OCI-LY3 (cell line): ENCODE measurements around the gene UBAP2L.
"Not testable (repeated sequence)": the region's sequence is repeated elsewhere in the genome, so short reads cannot be mapped to it uniquely, and the experiment has no call there.

Experiments
- CTCF ChIP-seq: fragments of 200-600, 300-600 bp; sonication (generic); IDR thresholded peaks from 2 replicates; pipeline ENCODE4 v1.5.1; 2014; ENCODE audit warnings: antibody characterized with exemption, low read length, low read depth
- EZH2phosphoT487 ChIP-seq: fragments of 200-600 bp; shearing (Covaris generic); IDR thresholded peaks from 2 replicates; pipeline ENCODE4 v1.6.1; 2018; ENCODE audit warnings: antibody characterized with exemption, mixed run types, low read depth

- not testable (repeated sequence) for TF ChIP-seq CTCF, EZH2phosphoT487
Measured at GRCh38 chr1:154287591-154287990, 66.8 kb downstream of the UBAP2L start.
